Activated CD4-positive, alpha-beta T cell treated with anti-CD3 and anti-CD28 coated beads, Interleukin-2, amount 50 U/mL, for 24 hours (primary cell): Measurements from ENCODE around the gene INAFM2.
A peak's percentile ranks its signal among the peaks of the same experiment; 100 is the strongest.

Source experiments
- DNase-seq, 2 donors: peaks; one replicate each; pipeline ENCODE4 v3.0.0-alpha.2; 2020; ENCODE audit warnings: low read depth in 1 of 2, low spot score in 1 of 2

The INAFM2 gene

DNA sequence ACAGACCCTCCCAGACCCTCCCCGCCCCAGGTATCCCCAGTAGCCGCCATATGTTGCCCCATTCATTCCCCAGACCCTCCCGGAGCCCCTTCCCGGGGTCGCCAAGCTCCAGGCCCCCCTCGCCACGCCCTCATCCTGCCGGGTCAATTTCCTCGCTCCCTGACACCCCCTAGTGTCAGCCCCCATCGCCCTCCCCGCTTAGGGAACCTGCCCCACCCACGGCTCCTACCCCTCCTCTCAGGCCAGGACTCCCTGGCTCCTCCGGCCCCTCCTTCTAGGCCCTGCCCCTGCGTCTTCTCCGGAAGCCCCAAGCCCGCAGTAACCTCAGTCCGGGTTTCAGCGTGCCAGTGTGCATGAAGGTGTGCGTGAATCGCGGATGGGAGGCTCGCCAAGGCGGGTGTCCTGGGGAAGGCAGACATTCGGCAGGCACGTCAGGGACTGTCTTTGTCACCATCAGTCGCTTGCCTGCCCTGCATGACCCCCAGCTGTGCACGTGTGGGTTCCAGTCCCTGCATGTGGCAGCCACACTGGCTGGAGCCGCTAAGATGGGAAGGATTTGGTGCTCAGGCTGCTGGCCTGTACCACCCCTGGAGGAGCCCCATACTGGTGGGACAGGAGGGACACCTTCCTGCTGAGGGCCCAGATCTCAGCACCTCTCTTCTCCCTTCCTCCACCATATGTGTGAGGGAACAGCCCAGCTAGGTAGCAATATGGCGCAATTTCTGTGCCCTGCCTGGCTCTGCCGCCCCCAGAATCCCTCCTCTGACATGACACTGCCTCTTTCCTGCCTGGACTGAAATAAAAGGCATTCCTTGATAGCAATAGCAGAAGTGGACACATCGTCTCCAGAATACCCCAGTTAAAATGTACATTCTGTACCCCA is 35.2 kb downstream of the INAFM2 start:
- DNase-seq: no peak

- no peak for DNase-seq
Measured at GRCh38 chr15:40360015-40360414, 36.5 kb downstream of the INAFM2 start.

GRCh38 chr15:40361640-40362039 is 38.1 kb downstream of the INAFM2 start:
- no peak for DNase-seq

GRCh38 chr15:40363611-40364010 is 40.1 kb downstream of the INAFM2 start:
- no peak for DNase-seq

DNA sequence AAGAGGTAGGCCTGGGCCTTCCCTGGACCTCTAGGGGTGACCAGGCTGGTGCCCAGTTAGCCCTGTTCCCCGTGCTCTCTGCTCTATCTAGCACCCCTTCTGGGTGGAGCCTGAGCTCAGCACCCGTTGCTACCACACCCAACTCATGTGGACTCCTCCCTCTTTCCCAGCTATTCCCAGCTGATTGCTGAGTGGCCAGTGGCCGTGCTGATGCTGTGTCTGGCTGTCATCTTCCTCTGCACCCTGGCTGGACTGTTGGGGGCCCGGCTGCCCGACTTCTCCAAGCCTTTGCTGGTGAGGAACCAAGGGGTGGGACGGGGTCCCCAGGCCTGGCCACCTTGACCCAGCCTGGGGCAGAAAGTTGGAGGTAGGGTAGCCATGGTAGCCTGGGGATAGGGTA is 40.8 kb downstream of the INAFM2 start:
- DNase-seq: no peak

DNA sequence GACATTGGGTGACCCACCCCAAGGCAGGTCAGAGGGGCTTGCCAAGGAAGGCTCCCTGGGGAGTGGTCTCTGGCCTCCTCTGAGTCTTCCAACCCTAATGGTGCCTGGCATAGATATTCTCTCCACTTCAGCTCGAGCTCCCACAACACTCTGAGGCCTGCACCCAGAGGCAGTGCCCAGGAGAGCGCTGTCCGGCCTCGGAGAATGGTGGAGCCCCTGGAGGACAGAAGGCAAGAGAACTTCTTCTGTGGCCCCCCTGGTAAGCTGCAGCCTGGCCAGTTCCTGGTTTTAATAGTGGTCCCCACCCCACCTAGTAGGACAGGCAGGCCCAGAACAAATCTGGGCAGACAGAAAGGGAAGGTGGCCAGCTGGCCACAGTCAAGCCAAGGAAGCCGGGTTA is 41.5 kb downstream of the INAFM2 start:
- no peak for DNase-seq

GRCh38 chr15:40365624-40366456 is 42.3 kb downstream of the INAFM2 start:
- no peak for DNase-seq

- no peak for DNase-seq
Measured at GRCh38 chr15:40366457-40367370, 43.2 kb downstream of the INAFM2 start.

DNA sequence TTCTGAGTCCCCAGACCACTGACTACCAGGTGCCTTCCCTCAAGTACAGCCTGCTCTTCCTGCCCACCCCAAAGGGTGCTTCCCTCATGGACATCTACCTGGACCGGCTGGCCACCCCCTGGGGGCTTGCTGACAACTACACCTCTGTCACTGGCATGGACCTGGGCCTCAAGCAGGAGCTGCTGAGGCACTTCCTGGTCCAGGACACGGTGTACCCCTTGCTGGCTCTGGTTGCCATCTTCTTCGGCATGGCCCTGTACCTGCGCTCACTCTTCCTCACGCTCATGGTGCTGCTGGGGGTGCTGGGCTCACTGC is 43.8 kb downstream of the INAFM2 start:
- DNase-seq: no peak

DNA sequence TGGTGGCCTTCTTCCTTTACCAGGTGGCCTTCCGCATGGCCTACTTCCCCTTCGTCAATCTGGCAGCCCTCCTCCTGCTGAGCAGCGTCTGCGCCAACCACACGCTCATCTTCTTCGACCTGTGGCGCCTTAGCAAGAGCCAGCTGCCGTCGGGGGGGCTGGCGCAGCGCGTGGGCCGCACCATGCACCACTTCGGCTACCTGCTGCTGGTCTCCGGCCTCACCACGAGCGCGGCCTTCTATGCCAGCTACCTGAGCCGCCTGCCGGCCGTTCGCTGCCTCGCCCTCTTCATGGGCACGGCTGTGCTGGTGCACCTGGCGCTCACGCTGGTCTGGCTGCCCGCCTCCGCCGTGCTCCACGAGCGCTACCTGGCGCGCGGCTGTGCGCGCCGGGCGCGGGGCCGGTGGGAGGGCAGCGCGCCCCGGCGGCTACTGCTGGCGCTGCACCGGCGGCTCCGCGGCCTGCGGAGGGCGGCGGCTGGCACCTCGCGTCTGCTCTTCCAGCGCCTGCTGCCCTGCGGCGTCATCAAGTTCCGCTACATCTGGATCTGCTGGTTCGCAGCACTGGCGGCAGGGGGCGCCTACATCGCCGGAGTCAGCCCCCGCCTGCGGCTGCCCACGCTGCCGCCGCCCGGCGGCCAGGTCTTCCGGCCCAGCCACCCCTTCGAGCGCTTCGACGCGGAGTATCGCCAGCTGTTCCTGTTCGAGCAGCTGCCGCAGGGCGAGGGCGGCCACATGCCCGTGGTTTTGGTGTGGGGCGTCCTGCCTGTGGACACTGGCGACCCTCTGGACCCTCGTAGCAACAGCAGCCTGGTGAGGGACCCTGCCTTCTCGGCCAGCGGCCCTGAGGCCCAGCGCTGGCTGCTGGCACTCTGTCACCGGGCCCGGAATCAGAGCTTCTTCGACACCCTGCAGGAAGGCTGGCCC is 44.5 kb downstream of the INAFM2 start:
- DNase-seq: peak; percentile 63 to 71

DNA sequence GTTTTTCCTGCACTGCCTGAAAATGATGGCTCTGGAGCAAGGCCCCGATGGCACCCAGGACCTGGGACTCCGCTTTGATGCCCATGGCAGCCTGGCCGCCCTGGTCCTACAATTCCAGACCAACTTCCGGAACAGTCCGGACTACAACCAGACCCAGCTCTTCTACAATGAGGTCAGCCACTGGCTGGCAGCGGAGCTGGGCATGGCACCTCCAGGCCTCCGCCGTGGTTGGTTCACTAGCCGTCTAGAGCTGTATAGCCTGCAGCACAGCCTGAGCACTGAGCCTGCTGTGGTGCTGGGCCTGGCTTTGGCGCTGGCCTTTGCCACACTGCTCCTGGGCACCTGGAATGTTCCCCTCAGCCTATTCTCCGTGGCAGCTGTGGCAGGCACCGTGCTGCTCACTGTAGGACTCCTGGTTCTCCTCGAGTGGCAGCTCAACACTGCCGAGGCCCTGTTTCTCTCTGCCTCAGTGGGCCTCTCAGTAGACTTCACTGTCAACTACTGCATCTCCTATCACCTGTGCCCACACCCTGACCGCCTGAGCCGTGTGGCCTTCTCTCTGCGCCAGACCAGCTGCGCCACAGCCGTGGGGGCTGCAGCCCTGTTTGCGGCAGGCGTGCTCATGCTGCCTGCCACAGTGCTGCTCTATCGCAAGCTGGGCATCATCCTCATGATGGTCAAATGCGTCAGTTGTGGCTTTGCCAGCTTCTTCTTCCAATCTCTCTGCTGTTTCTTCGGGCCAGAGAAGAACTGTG is 45.4 kb downstream of the INAFM2 start:
- DNase-seq: no peak

DNA sequence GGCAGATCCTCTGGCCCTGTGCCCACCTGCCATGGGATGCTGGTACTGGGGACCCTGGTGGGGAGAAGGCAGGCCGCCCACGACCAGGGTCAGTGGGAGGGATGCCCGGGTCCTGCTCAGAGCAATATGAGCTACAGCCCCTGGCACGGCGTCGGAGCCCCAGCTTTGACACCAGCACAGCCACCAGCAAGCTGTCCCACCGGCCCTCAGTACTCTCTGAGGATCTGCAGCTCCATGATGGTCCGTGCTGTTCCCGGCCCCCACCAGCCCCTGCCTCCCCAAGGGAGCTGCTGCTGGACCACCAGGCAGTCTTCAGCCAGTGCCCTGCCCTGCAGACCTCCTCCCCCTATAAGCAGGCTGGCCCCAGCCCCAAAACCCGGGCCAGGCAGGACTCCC is 46.0 kb downstream of the INAFM2 start:
- no peak for DNase-seq

- no peak for DNase-seq
Measured at GRCh38 chr15:40369971-40370370, 46.5 kb downstream of the INAFM2 start.

DNA sequence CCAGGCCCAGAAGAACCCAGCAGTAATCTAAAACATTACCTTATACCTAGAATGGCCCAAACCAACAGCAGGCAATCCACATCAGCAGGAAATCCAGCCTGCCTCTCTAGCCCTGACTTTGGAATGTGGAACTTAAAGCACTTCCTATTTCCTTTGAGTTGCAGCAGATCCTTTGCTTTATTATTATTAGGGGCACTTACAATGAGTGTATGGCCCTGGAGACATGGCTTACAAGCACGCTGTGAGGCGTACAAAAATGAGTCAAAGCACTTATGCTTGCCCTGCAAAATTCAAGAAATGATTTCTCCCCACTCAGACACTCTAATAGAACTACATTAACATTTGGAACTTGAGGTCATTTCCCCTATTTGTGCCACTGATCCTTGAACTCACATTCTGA is 49.5 kb downstream of the INAFM2 start:
- no peak for DNase-seq
